Endothelial cell of umbilical vein (primary cell): Measurements from ENCODE around the gene DSCAML1. TPM values are rescaled to one million over a fixed set of nuclear protein-coding genes. Genes with fewer than 3 reads are reported as not detected.

Experiments
- BruUV-seq: library from RNA; stranded (reverse); fragments of 400-500 nt; replicated peaks from 2 replicates; lab custom pipeline; 2021; lab: Mats Ljungman, UMichigan
- CTCF ChIA-PET: fragments of 300-600, 350-600 bp; sonication (Branson Sonifier 250); formaldehyde crosslinking; loops from one replicate; lab custom pipeline; 2021; ENCODE audit warnings: antibody characterized with exemption, inconsistent platforms; lab: Charles Lee
- POLR2A ChIA-PET: fragments of 300-600, 350-600 bp; sonication (Branson Sonifier 250); formaldehyde crosslinking; loops from one replicate; lab custom pipeline; 2021; ENCODE audit warnings: antibody characterized with exemption, inconsistent platforms; lab: Charles Lee
- DNase-seq: peaks from one replicate; pipeline ENCODE4 v3.0.0-alpha.2; 2011; ENCODE audit warnings: low read depth, low spot score
- FAIRE-seq: peaks from 2 replicates; lab custom pipeline; 2011; peaks lifted over from hg19 to GRCh38; lab: Jason Lieb, UNC
- H2AFZ ChIP-seq: 2 replicates; pipeline ENCODE4 v1.6.0; 2012; ENCODE audit warnings: low read depth, low read length, control low read depth, inconsistent platforms
- H3K27ac ChIP-seq: 2 replicates; pipeline ENCODE4 v1.5.1; 2011; ENCODE audit warnings: low read depth, mild to moderate bottlenecking, control low read depth, low read length, moderate library complexity; ENCODE audit not compliant: insufficient read depth
- H3K27me3 ChIP-seq, 2 experiments: 2 replicates each; pipeline versions ENCODE4 v1.6.0 to v1.6.1; 2011; ENCODE audit warnings: low read length in 2 of 2, mixed read lengths in 1 of 2; ENCODE audit not compliant: control insufficient read depth in 2 of 2, insufficient read depth in 2 of 2
- H3K36me3 ChIP-seq, 2 experiments: 2 replicates in 1 of 2; 3 replicates in 1 of 2; pipeline ENCODE4 v1.5.1; 2011; ENCODE audit warnings: low read length in 2 of 2, mild to moderate bottlenecking in 1 of 2, moderate library complexity in 1 of 2; ENCODE audit not compliant: control insufficient read depth in 2 of 2, insufficient read depth in 2 of 2; ENCODE audit errors: extremely low read depth in 1 of 2
- H3K4me1 ChIP-seq: 3 replicates; pipeline ENCODE4 v1.5.1; 2011; ENCODE audit warnings: mild to moderate bottlenecking, low read length; ENCODE audit not compliant: control insufficient read depth, insufficient read depth; ENCODE audit errors: extremely low read depth
- H3K4me2 ChIP-seq: 2 replicates; pipeline ENCODE4 v1.6.1; 2011; ENCODE audit warnings: low read length, control low read depth, mixed read lengths; ENCODE audit not compliant: insufficient read depth
- H3K4me3 ChIP-seq, 3 experiments: fragments of 200-600 bp in 1 of 3; sonication (generic), shearing (Covaris generic) in 1 of 3; replicated peaks in 1 of 3; 2 replicates each; pipeline ENCODE4 v1.5.1; 2011 to 2016; ENCODE audit warnings: control low read depth in 3 of 3, low read length in 3 of 3, mild to moderate bottlenecking in 2 of 3, inconsistent platforms in 1 of 3, low read depth in 1 of 3, moderate library complexity in 1 of 3; ENCODE audit not compliant: insufficient read depth in 1 of 3
- H3K79me2 ChIP-seq: 2 replicates; pipeline ENCODE4 v1.6.0; 2012; ENCODE audit warnings: low read length, inconsistent platforms; ENCODE audit not compliant: control insufficient read depth, insufficient read depth
- H3K9ac ChIP-seq: replicated peaks from 2 replicates; pipeline ENCODE3; 2011; ENCODE audit warnings: low read length, control low read depth; ENCODE audit not compliant: insufficient read depth; ENCODE audit errors: extremely low read depth
- H3K9me1 ChIP-seq: replicated peaks from 3 replicates; pipeline ENCODE4 v1.6.0; 2011; ENCODE audit warnings: mild to moderate bottlenecking, low read length; ENCODE audit not compliant: control insufficient read depth, insufficient read depth; ENCODE audit errors: extremely low read depth
- H3K9me3 ChIP-seq: replicated peaks from 2 replicates; pipeline ENCODE4 v1.5.1; 2012; ENCODE audit warnings: low read length, inconsistent platforms; ENCODE audit not compliant: control insufficient read depth, insufficient read depth
- H4K20me1 ChIP-seq: replicated peaks from 2 replicates; pipeline ENCODE3; 2011; ENCODE audit warnings: mild to moderate bottlenecking, low read length; ENCODE audit not compliant: control insufficient read depth, insufficient read depth; ENCODE audit errors: extremely low read depth
- EZH2 ChIP-seq: IDR thresholded peaks from 2 replicates; pipeline ENCODE4 v1.6.1; 2012; ENCODE audit warnings: borderline replicate concordance, low read depth, mild to moderate bottlenecking, moderate library complexity, low read length, inconsistent platforms; ENCODE audit not compliant: severe bottlenecking
- FOS ChIP-seq: IDR thresholded peaks from 2 replicates; pipeline ENCODE4 v1.6.1; 2011; ENCODE audit warnings: mild to moderate bottlenecking, low read length, moderate library complexity, borderline replicate concordance; ENCODE audit not compliant: insufficient read depth
- GATA2 ChIP-seq: IDR thresholded peaks from 2 replicates; pipeline ENCODE4 v1.7.0; 2011; ENCODE audit warnings: low read depth, mild to moderate bottlenecking, moderate library complexity, mixed read lengths, low read length; ENCODE audit not compliant: insufficient read length, insufficient read depth
- JUN ChIP-seq: IDR thresholded peaks from 2 replicates; pipeline ENCODE4 v1.6.1; 2011; ENCODE audit warnings: borderline replicate concordance, low read depth; ENCODE audit not compliant: insufficient read length, insufficient read depth
- MYC ChIP-seq: IDR thresholded peaks from one replicate; pipeline ENCODE4 v1.6.1; 2011; ENCODE audit warnings: mild to moderate bottlenecking, low read depth, low read length
- POLR2A ChIP-seq: IDR thresholded peaks from 2 replicates; pipeline ENCODE4 v1.6.1; 2012; ENCODE audit warnings: low read depth, mild to moderate bottlenecking, control low read depth, low read length
- POLR2AphosphoS5 ChIP-seq: IDR thresholded peaks from 2 replicates; pipeline ENCODE4 v1.6.1; 2012; ENCODE audit warnings: low read depth, mild to moderate bottlenecking, control low read depth, low read length, moderate library complexity; ENCODE audit not compliant: insufficient read depth
- dilution Hi-C: fragments of 300-500 bp; cut with MboI; formaldehyde crosslinking; loops from one replicate; pipeline ENCODE4 v1.15.0; 2019; ENCODE audit warnings: low sequenced_read_pairs; ENCODE audit not compliant: extremely low pct_ligation_motif_present
- intact Hi-C: fragments of 100-400 bp; cut with micrococcal nuclease; formaldehyde crosslinking; loops from one replicate; pipeline ENCODE4 v1.10.0; 2022
- polyA plus RNA-seq, 4 experiments: library from polyadenylated mRNA; depleted of rRNA in 3 of 4; stranded (reverse) in 3 of 4; unstranded in 1 of 4; fragments of >200 nt; gene quantifications; 2 replicates each; pipeline versions ENCODE4 v1.2.1 to v1.2.3, GENCODE V29; 2011 to 2012; ENCODE audit warnings: missing spikeins in 1 of 4
- total RNA-seq: library from RNA; stranded (reverse); gene quantifications from 2 replicates; pipeline ENCODE4 v1.2.3, GENCODE V29; 2021
- TF ChIP-seq, protein P1 (sequence below): IDR thresholded peaks from 2 replicates; pipeline ENCODE4 v1.6.1; 2011; ENCODE audit not compliant: insufficient read depth, insufficient read length
- TF ChIP-seq, protein P2 (sequence below), 2 donors: IDR thresholded peaks; 1 replicate in 1 of 2; 2 replicates in 1 of 2; pipeline ENCODE4 v1.5.1; 2011; ENCODE audit warnings: low read length in 2 of 2, mild to moderate bottlenecking in 2 of 2, moderate library complexity in 2 of 2, control low read depth in 1 of 2, inconsistent platforms in 1 of 2, low read depth in 1 of 2; ENCODE audit not compliant: insufficient read depth in 1 of 2; ENCODE audit errors: extremely low read depth in 1 of 2

Gene DSCAML1
- total and polyA plus RNA-seq, 2 donors (not counting 3 experiments of a cell fraction or from before 2014, with no cell fraction given), result not detected

DNA sequence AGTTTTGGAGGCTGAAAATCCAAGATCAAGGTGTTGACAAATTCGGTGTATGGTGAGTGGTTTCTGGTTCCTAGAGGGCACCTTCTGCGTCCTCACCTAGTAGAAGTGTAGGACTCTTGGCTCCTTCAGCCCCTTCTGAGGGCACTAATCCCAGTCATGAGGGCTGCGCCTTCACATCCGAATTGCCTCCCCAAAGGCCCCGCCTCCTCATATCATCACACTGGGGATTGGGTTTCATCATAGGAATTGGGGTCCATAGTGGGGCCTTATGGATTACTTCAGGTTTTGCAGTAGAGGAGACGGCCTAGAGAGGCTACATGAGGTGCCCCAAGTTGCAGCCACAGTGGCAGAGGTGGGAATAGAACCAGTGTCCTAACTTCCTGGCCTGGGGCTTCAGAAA, 382.3 kb downstream of the DSCAML1 start:
- H3K4me2 ChIP-seq, result no peak overlapping the region
- no peaks in the 10 kb centered on the region for H3K9me1 ChIP-seq
- H3K9ac ChIP-seq, result no peak overlapping the region
- no peaks in the 10 kb centered on the region for H4K20me1 ChIP-seq
- intact Hi-C loops (no loop called here), dilution Hi-C loops (no loop called here)
- H3K27me3 ChIP-seq, result no peaks in the 10 kb centered on the region
- no TSS peak for BruUV-seq
- no peak overlapping the region for H2AFZ ChIP-seq
- H3K4me1 ChIP-seq, result no peaks in the 10 kb centered on the region
- TF ChIP-seq FOS, result no peak
- no peak for TF ChIP-seq GATA2
- no peak for TF ChIP-seq JUN
- no peak for TF ChIP-seq MYC
- no peak for TF ChIP-seq EZH2
- no peak for TF ChIP-seq POLR2A
- TF ChIP-seq, protein P1, sequence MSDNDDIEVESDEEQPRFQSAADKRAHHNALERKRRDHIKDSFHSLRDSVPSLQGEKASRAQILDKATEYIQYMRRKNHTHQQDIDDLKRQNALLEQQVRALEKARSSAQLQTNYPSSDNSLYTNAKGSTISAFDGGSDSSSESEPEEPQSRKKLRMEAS, result no peak
- TF ChIP-seq POLR2AphosphoS5, result no peak
- TF ChIP-seq, protein P2, sequence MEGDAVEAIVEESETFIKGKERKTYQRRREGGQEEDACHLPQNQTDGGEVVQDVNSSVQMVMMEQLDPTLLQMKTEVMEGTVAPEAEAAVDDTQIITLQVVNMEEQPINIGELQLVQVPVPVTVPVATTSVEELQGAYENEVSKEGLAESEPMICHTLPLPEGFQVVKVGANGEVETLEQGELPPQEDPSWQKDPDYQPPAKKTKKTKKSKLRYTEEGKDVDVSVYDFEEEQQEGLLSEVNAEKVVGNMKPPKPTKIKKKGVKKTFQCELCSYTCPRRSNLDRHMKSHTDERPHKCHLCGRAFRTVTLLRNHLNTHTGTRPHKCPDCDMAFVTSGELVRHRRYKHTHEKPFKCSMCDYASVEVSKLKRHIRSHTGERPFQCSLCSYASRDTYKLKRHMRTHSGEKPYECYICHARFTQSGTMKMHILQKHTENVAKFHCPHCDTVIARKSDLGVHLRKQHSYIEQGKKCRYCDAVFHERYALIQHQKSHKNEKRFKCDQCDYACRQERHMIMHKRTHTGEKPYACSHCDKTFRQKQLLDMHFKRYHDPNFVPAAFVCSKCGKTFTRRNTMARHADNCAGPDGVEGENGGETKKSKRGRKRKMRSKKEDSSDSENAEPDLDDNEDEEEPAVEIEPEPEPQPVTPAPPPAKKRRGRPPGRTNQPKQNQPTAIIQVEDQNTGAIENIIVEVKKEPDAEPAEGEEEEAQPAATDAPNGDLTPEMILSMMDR (IDR thresholded peaks at IDR 0.05; ENCODE audit: extremely low read depth in 1 of 2, insufficient read depth in 1 of 2, low read depth in 1 of 2, low read length in 2 of 2), result no peak
- ChIA-PET CTCF (interaction anchor here (1.6 to 6.9 kb wide), 2 partner anchors 8 to 12 kb away, joined by 3 to 54 read pairs; no protein-coding TSS in a partner anchor), POLR2A (no interaction called here)
- no peaks in the 10 kb centered on the region for H3K79me2 ChIP-seq
- DNase-seq (no peak), FAIRE-seq (no peak)
- H3K9me3 ChIP-seq, result no peaks in the 10 kb centered on the region
- H3K27ac ChIP-seq, result no peak overlapping the region
- no peak overlapping the region for H3K4me3 ChIP-seq
- peaks cover 0 to 3% of the 10 kb centered on the region in 2 experiments for H3K36me3 ChIP-seq
